ENCODE measurements around the gene MASP1.

The MASP1 gene

GRCh38 chr3:187227658-187228258 lies 63.8 kb downstream of the MASP1 start:
- Histone ChIP-seq H3K9ac (ENCODE audit: low read length) (no peak overlapping the region), H3K36me3 (ENCODE audit: control insufficient read depth, insufficient read depth, low read length) (no peaks in the 10 kb centered on the region), H3K4me1 (ENCODE audit: control insufficient read depth, insufficient read depth, low read length) (no peaks in the 10 kb centered on the region), H3K9me3 (ENCODE audit: control insufficient read depth, insufficient read depth, low read depth, low read length) (no peaks in the 10 kb centered on the region), H3K4me3 (ENCODE audit: low read depth, low read length) (no peak overlapping the region), H3K27ac (ENCODE audit: low read depth, low read length) (no peak overlapping the region), H3K27me3 (ENCODE audit: control insufficient read depth, insufficient read depth, low read length) (no peaks in the 10 kb centered on the region)

DNA sequence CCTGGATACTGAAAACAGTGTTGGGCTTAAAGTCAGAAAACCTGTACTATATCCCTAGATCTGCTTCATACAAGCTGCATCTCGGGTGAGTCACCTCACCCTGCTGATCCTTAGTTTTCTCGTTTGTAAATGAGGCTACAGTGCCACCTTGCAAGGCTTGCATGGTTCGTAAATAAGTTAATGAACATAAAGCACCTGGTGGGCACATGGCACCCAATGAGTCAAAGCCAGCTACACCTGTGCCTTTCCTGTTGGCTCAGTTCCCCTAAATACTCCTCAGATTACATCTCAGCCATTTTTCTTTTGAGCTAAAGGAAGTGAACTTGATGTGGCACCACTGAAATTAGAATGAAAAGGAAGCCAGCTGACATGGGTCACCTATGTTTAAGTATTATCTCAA lies 67.7 kb downstream of the MASP1 start:
- H3K9ac ChIP-seq (ENCODE audit: low read length) = no peak overlapping the region
- H3K4me1 ChIP-seq (ENCODE audit: control insufficient read depth, insufficient read depth, low read length) = peaks cover 7% of the 10 kb centered on the region
- no peaks in the 10 kb centered on the region for H3K9me3 ChIP-seq (ENCODE audit: control insufficient read depth, insufficient read depth, low read depth, low read length)
- H3K27ac ChIP-seq (ENCODE audit: low read depth, low read length) = no peak overlapping the region
- H3K36me3 ChIP-seq (ENCODE audit: control insufficient read depth, insufficient read depth, low read length) = no peaks in the 10 kb centered on the region
- no peaks in the 10 kb centered on the region for H3K27me3 ChIP-seq (ENCODE audit: control insufficient read depth, insufficient read depth, low read length)
- H3K4me3 ChIP-seq (ENCODE audit: low read depth, low read length) = no peak overlapping the region

DNA sequence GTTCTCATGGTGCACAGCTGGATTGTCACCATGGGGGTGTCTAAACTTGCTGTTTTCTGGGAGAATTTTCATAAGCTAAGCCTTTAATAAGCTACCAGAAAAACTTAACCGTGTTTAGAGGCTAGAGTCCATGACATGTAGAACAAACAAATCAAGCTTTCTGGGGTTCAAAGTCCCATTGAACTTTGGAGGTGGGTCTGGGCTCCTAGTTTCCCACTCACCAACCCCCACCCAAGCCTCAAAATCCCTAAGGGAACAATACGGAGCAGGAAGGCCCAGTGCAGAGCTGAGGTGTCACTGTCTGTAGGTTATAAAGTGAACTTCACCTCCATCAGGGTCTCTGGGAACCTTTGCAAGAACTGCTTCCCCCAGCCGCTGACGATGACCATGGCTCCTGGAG lies 68.7 kb downstream of the MASP1 start:
- Histone ChIP-seq H3K9me3 (ENCODE audit: control insufficient read depth, insufficient read depth, low read depth, low read length) (no peaks in the 10 kb centered on the region), H3K4me1 (ENCODE audit: control insufficient read depth, insufficient read depth, low read length) (peaks cover 7% of the 10 kb centered on the region), H3K27ac (ENCODE audit: low read depth, low read length) (no peak overlapping the region), H3K36me3 (ENCODE audit: control insufficient read depth, insufficient read depth, low read length) (no peaks in the 10 kb centered on the region), H3K27me3 (ENCODE audit: control insufficient read depth, insufficient read depth, low read length) (no peaks in the 10 kb centered on the region), H3K9ac (ENCODE audit: low read length) (no peak overlapping the region), H3K4me3 (ENCODE audit: low read depth, low read length) (no peak overlapping the region)

GRCh38 chr3:187215460-187215859 lies 76.1 kb downstream of the MASP1 start:
- Histone ChIP-seq H3K4me1 (ENCODE audit: control insufficient read depth, insufficient read depth, low read length) (peaks cover 14% of the 10 kb centered on the region), H3K4me3 (ENCODE audit: low read depth, low read length) (no peak overlapping the region), H3K9me3 (ENCODE audit: control insufficient read depth, insufficient read depth, low read depth, low read length) (no peaks in the 10 kb centered on the region), H3K27me3 (ENCODE audit: control insufficient read depth, insufficient read depth, low read length) (no peaks in the 10 kb centered on the region), H3K9ac (ENCODE audit: low read length) (no peak overlapping the region), H3K36me3 (ENCODE audit: control insufficient read depth, insufficient read depth, low read length) (no peaks in the 10 kb centered on the region), H3K27ac (ENCODE audit: low read depth, low read length) (no peak overlapping the region)

GRCh38 chr3:187213616-187214015 lies 77.9 kb downstream of the MASP1 start:
- Histone ChIP-seq H3K27ac (ENCODE audit: low read depth, low read length) (no peak overlapping the region), H3K27me3 (ENCODE audit: control insufficient read depth, insufficient read depth, low read length) (no peaks in the 10 kb centered on the region), H3K9me3 (ENCODE audit: control insufficient read depth, insufficient read depth, low read depth, low read length) (peaks cover 6% of the 10 kb centered on the region), H3K4me3 (ENCODE audit: low read depth, low read length) (no peak overlapping the region), H3K36me3 (ENCODE audit: control insufficient read depth, insufficient read depth, low read length) (no peaks in the 10 kb centered on the region), H3K4me1 (ENCODE audit: control insufficient read depth, insufficient read depth, low read length) (peaks cover 12% of the 10 kb centered on the region), H3K9ac (ENCODE audit: low read length) (no peak overlapping the region)

- peaks cover 15% of the 10 kb centered on the region for H3K9me3 ChIP-seq (ENCODE audit: control insufficient read depth, insufficient read depth, low read depth, low read length)
- no peak overlapping the region for H3K9ac ChIP-seq (ENCODE audit: low read length)
- no peaks in the 10 kb centered on the region for H3K27me3 ChIP-seq (ENCODE audit: control insufficient read depth, insufficient read depth, low read length)
- no peak overlapping the region for H3K27ac ChIP-seq (ENCODE audit: low read depth, low read length)
- peaks cover 12% of the 10 kb centered on the region for H3K4me1 ChIP-seq (ENCODE audit: control insufficient read depth, insufficient read depth, low read length)
- no peak overlapping the region for H3K4me3 ChIP-seq (ENCODE audit: low read depth, low read length)
- no peaks in the 10 kb centered on the region for H3K36me3 ChIP-seq (ENCODE audit: control insufficient read depth, insufficient read depth, low read length)
These were observed 78.8 kb downstream of the MASP1 start for GRCh38 chr3:187212705-187213104.

GRCh38 chr3:187212196-187212545 lies 79.4 kb downstream of the MASP1 start:
- Histone ChIP-seq H3K36me3 (ENCODE audit: control insufficient read depth, insufficient read depth, low read length) (no peaks in the 10 kb centered on the region), H3K4me1 (ENCODE audit: control insufficient read depth, insufficient read depth, low read length) (peaks cover 12% of the 10 kb centered on the region), H3K4me3 (ENCODE audit: low read depth, low read length) (no peak overlapping the region), H3K27ac (ENCODE audit: low read depth, low read length) (no peak overlapping the region), H3K27me3 (ENCODE audit: control insufficient read depth, insufficient read depth, low read length) (no peaks in the 10 kb centered on the region), H3K9ac (ENCODE audit: low read length) (no peak overlapping the region), H3K9me3 (ENCODE audit: control insufficient read depth, insufficient read depth, low read depth, low read length) (peaks cover 19% of the 10 kb centered on the region)

- peaks cover 12% of the 10 kb centered on the region for H3K4me1 ChIP-seq (ENCODE audit: control insufficient read depth, insufficient read depth, low read length)
- H3K27me3 ChIP-seq (ENCODE audit: control insufficient read depth, insufficient read depth, low read length) = no peaks in the 10 kb centered on the region
- H3K27ac ChIP-seq (ENCODE audit: low read depth, low read length) = no peak overlapping the region
These were observed 79.9 kb downstream of the MASP1 start for GRCh38 chr3:187211532-187212195.

GRCh38 chr3:187210545-187211327 lies 80.8 kb downstream of the MASP1 start:
- Histone ChIP-seq H3K27ac (ENCODE audit: low read depth, low read length) (no peak overlapping the region), H3K4me1 (ENCODE audit: control insufficient read depth, insufficient read depth, low read length) (peaks cover 12% of the 10 kb centered on the region), H3K4me3 (ENCODE audit: low read depth, low read length) (no peak overlapping the region), H3K9ac (ENCODE audit: low read length) (no peak overlapping the region), H3K27me3 (ENCODE audit: control insufficient read depth, insufficient read depth, low read length) (no peaks in the 10 kb centered on the region), H3K36me3 (ENCODE audit: control insufficient read depth, insufficient read depth, low read length) (no peaks in the 10 kb centered on the region), H3K9me3 (ENCODE audit: control insufficient read depth, insufficient read depth, low read depth, low read length) (peaks cover 34% of the 10 kb centered on the region)

More at GRCh38 chr3:187211532-187212195, 79.9 kb downstream of the MASP1 start:
- Histone ChIP-seq H3K4me3 (ENCODE audit: low read depth, low read length) (no peak overlapping the region), H3K9me3 (ENCODE audit: control insufficient read depth, insufficient read depth, low read depth, low read length) (peaks cover 24% of the 10 kb centered on the region), H3K9ac (ENCODE audit: low read length) (no peak overlapping the region), H3K36me3 (ENCODE audit: control insufficient read depth, insufficient read depth, low read length) (no peaks in the 10 kb centered on the region)

DNA sequence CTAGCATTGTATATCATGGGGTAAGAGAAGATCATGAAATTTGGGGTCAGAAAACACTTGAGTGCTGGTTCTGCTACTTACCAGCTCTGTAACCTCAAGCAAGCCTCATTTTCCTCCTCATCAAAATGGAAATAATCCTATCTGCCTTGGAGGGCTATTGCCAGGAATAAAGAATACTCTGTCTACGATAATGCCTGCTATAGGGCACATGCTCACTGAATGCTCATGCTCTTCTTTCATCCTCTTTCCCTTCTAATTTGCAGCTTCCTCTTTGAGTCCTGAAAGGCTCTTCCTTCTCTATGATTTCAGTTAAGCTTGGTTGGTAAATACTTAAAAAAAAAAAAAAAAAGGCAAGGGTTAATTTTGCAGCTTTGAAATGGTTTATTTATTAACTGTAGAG lies 81.4 kb downstream of the MASP1 start:
- H3K27ac ChIP-seq (ENCODE audit: low read depth, low read length) = no peak overlapping the region
- no peak overlapping the region for H3K9ac ChIP-seq (ENCODE audit: low read length)
- H3K4me1 ChIP-seq (ENCODE audit: control insufficient read depth, insufficient read depth, low read length) = peaks cover 12% of the 10 kb centered on the region
- H3K9me3 ChIP-seq (ENCODE audit: control insufficient read depth, insufficient read depth, low read depth, low read length) = peaks cover 39% of the 10 kb centered on the region
- H3K36me3 ChIP-seq (ENCODE audit: control insufficient read depth, insufficient read depth, low read length) = no peaks in the 10 kb centered on the region
- H3K27me3 ChIP-seq (ENCODE audit: control insufficient read depth, insufficient read depth, low read length) = no peaks in the 10 kb centered on the region
- H3K4me3 ChIP-seq (ENCODE audit: low read depth, low read length) = no peak overlapping the region

DNA sequence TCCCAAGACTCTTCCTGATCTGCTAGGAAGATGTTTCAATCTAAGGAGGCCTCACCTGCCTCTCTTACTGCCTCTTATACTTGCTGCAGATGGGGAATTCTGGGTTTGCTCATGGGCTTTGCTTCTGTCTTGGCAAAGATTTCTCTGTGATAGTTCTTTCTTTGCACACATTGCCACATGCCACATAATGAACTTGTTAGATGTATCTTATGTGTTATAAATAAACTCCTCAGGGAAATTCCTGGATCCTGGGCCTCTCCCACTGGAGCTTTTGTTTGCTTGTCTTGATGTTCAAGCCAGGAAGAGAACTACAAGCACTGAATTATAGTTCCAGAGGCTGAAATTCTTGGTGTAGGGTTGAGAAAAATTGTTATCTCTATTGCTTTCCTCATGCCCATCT lies 82.0 kb downstream of the MASP1 start:
- H3K27ac ChIP-seq (ENCODE audit: low read depth, low read length) = no peak overlapping the region
- H3K9ac ChIP-seq (ENCODE audit: low read length) = no peak overlapping the region
- peaks cover 40% of the 10 kb centered on the region for H3K9me3 ChIP-seq (ENCODE audit: control insufficient read depth, insufficient read depth, low read depth, low read length)
- no peaks in the 10 kb centered on the region for H3K27me3 ChIP-seq (ENCODE audit: control insufficient read depth, insufficient read depth, low read length)
- H3K36me3 ChIP-seq (ENCODE audit: control insufficient read depth, insufficient read depth, low read length) = no peaks in the 10 kb centered on the region
- H3K4me3 ChIP-seq (ENCODE audit: low read depth, low read length) = no peak overlapping the region
- peaks cover 12% of the 10 kb centered on the region for H3K4me1 ChIP-seq (ENCODE audit: control insufficient read depth, insufficient read depth, low read length)

All from HUES6 (cell line).